ENCODE measurements around the gene WHRN.

WHRN gene

GRCh38 chr9:114425126-114425525 is 80.1 kb downstream of the WHRN start:
- H3K4me2 ChIP-seq (ENCODE audit: low read depth, low read length, poor library complexity, severe bottlenecking) = no peak overlapping the region
- no peaks in the 10 kb centered on the region for H3K36me3 ChIP-seq (ENCODE audit: low read length)
- H3K27ac ChIP-seq (ENCODE audit: low read depth, low read length) = no peak overlapping the region
- no peaks in the 10 kb centered on the region for H3K9me2 ChIP-seq (replicated peaks; ENCODE audit: insufficient read depth, low read length)
- TF ChIP-seq EZH2phosphoT487 (conservative IDR thresholded peaks at IDR 0.05; ENCODE audit: low read length) (no peak), CTCF (IDR thresholded peaks at IDR 0.05; ENCODE audit: insufficient read depth, low read length, poor library complexity, severe bottlenecking) (no peak)
- no peaks in the 10 kb centered on the region for H3K27me3 ChIP-seq (ENCODE audit: low read length)
- H3K9me3 ChIP-seq (ENCODE audit: insufficient read depth, low read length) = no peaks in the 10 kb centered on the region
- no peaks in the 10 kb centered on the region for H3K79me2 ChIP-seq (ENCODE audit: insufficient read depth, low read length)
- H3K4me3 ChIP-seq (ENCODE audit: insufficient read depth, low read length, poor library complexity, severe bottlenecking) = no peak overlapping the region
- H2AFZ ChIP-seq (ENCODE audit: low read depth, low read length, severe bottlenecking) = no peak overlapping the region
- H3F3A ChIP-seq (ENCODE audit: insufficient read depth) = no peaks in the 10 kb centered on the region
- H4K20me1 ChIP-seq (ENCODE audit: low read depth, low read length) = no peaks in the 10 kb centered on the region
- no peak overlapping the region for H3K9ac ChIP-seq (ENCODE audit: low read length)

DNA sequence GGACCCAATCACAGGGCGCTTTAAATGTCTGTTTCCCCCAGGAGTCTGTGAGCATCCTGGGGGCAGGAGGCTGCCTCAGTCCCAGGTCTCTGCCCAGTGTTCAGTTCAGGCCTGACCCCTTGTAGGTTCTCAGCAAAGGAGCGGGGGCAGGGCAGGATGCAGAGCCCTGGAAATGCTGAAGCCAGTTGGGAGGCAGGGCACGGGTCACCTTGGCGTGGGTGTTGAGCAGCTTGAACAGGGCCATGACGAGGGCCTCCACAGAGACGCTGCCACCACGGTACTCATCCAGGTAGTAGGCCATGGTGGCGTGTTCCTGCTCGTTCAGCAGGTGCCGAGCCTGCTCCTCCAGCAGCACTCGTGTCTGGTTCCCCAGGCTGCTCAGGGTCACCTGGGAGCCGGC is 81.1 kb downstream of the WHRN start:
- Histone ChIP-seq H3K79me2 (ENCODE audit: insufficient read depth, low read length) (no peaks in the 10 kb centered on the region), H3F3A (ENCODE audit: insufficient read depth) (no peaks in the 10 kb centered on the region), H4K20me1 (ENCODE audit: low read depth, low read length) (no peaks in the 10 kb centered on the region), H3K9ac (ENCODE audit: low read length) (no peak overlapping the region), H3K9me3 (ENCODE audit: insufficient read depth, low read length) (no peaks in the 10 kb centered on the region), H3K36me3 (ENCODE audit: low read length) (no peaks in the 10 kb centered on the region), H2AFZ (ENCODE audit: low read depth, low read length, severe bottlenecking) (no peak overlapping the region), H3K27me3 (ENCODE audit: low read length) (no peaks in the 10 kb centered on the region), H3K9me2 (replicated peaks; ENCODE audit: insufficient read depth, low read length) (no peaks in the 10 kb centered on the region), H3K4me3 (ENCODE audit: insufficient read depth, low read length, poor library complexity, severe bottlenecking) (no peak overlapping the region), H3K4me2 (ENCODE audit: low read depth, low read length, poor library complexity, severe bottlenecking) (no peak overlapping the region), H3K27ac (ENCODE audit: low read depth, low read length) (no peak overlapping the region)
- TF ChIP-seq CTCF (IDR thresholded peaks at IDR 0.05; ENCODE audit: insufficient read depth, low read length, poor library complexity, severe bottlenecking) (no peak), EZH2phosphoT487 (conservative IDR thresholded peaks at IDR 0.05; ENCODE audit: low read length) (no peak)

GRCh38 chr9:114423181-114423580 is 82.1 kb downstream of the WHRN start:
- H3K9ac ChIP-seq (ENCODE audit: low read length) = no peak overlapping the region

More at GRCh38 chr9:114423181-114423580, 82.1 kb downstream of the WHRN start:
- Histone ChIP-seq H3F3A (ENCODE audit: insufficient read depth) (no peaks in the 10 kb centered on the region), H2AFZ (ENCODE audit: low read depth, low read length, severe bottlenecking) (no peak overlapping the region), H3K27me3 (ENCODE audit: low read length) (no peaks in the 10 kb centered on the region), H3K79me2 (ENCODE audit: insufficient read depth, low read length) (no peaks in the 10 kb centered on the region), H4K20me1 (ENCODE audit: low read depth, low read length) (no peaks in the 10 kb centered on the region), H3K27ac (ENCODE audit: low read depth, low read length) (no peak overlapping the region), H3K9me2 (replicated peaks; ENCODE audit: insufficient read depth, low read length) (no peaks in the 10 kb centered on the region), H3K36me3 (ENCODE audit: low read length) (no peaks in the 10 kb centered on the region), H3K9me3 (ENCODE audit: insufficient read depth, low read length) (no peaks in the 10 kb centered on the region), H3K4me2 (ENCODE audit: low read depth, low read length, poor library complexity, severe bottlenecking) (no peak overlapping the region), H3K4me3 (ENCODE audit: insufficient read depth, low read length, poor library complexity, severe bottlenecking) (no peak overlapping the region)
- TF ChIP-seq EZH2phosphoT487 (conservative IDR thresholded peaks at IDR 0.05; ENCODE audit: low read length) (no peak), CTCF (IDR thresholded peaks at IDR 0.05; ENCODE audit: insufficient read depth, low read length, poor library complexity, severe bottlenecking) (no peak)
